ENCODE results near the gene MAPK8IP2. TPM values are rescaled to one million over a fixed set of nuclear protein-coding genes. Genes with fewer than 3 reads are reported as not detected.
"Not testable (repeated sequence)": the region's sequence is repeated elsewhere in the genome, so short reads cannot be mapped to it uniquely, and the experiment has no call there.

The MAPK8IP2 gene
- total RNA-seq, 1 donor from 2014 or later, result 0.29 TPM

DNA sequence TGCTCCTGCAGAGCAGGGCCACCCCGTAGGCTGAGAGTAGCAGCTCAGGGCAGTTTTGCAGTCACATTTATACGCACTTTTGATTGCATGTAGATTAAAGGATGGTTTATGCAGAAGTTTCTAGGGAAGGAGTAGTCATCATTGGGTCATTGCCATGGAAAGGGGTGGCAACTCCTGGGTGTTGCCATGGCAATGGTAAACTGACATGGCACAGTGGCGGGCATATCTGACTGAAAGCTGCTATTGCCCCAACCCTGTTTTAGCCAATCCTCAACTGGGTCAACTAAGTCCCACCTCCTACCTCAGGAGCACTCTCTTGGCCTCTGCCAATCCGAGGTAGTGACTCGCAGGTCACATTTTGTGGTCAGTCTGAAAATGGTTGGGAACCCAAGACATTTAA is 29.8 kb downstream of the MAPK8IP2 start:
- DNase-seq (ENCODE audit: extremely low read depth, low read depth, low spot score), result no peak

GRCh38 chr22:50633086-50633485 is 32.5 kb downstream of the MAPK8IP2 start:
- DNase-seq (ENCODE audit: extremely low read depth, low read depth, low spot score), result no peak

DNA sequence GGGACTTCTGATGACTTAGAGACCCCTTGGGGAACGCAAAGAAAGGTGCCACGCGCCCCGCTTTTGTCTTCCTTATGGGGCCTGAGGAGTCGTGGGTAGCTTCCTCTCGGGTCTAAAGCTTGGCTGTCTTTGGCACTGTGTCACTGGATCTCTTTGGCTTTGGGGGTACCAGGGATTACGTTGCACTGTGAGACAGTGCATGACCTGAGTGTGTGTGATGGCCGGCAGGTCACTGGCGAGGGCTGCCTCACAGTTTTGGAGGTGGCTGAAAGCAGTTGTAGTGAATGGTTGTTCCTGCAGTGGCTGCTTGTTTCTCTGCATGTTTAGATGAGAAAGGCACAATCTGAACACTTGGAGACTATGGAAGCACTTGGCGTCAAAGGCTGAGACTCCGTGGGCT is 33.2 kb downstream of the MAPK8IP2 start:
- DNase-seq (ENCODE audit: extremely low read depth, low read depth, low spot score), result no peak

- DNase-seq (ENCODE audit: extremely low read depth, low read depth, low spot score), result no peak
These were observed 35.0 kb downstream of the MAPK8IP2 start for GRCh38 chr22:50635591-50635990.

DNA sequence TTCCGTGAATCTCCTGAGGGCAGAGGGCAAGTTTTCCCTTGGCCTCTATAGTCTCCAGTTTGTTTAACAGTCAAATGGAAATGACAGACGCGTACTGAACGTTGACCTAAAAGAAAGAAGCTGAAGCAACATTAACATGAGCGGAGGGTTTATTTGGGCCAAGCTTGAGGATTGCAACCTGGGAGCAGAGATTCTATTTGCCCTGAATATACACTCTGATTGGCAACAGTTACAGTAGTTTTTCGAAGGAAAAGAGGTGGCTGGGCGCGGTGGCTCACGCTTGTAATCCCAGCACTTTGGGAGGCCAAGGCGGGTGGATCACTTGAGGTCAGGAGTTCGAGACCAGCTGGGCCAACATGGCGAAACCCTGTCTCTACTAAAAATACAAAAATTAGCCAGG is 39.7 kb downstream of the MAPK8IP2 start:
- DNase-seq (ENCODE audit: extremely low read depth, low read depth, low spot score), result not testable (repeated sequence)

GRCh38 chr22:50640857-50641647 is 40.5 kb downstream of the MAPK8IP2 start:
- no peak for DNase-seq (ENCODE audit: extremely low read depth, low read depth, low spot score)

DNA sequence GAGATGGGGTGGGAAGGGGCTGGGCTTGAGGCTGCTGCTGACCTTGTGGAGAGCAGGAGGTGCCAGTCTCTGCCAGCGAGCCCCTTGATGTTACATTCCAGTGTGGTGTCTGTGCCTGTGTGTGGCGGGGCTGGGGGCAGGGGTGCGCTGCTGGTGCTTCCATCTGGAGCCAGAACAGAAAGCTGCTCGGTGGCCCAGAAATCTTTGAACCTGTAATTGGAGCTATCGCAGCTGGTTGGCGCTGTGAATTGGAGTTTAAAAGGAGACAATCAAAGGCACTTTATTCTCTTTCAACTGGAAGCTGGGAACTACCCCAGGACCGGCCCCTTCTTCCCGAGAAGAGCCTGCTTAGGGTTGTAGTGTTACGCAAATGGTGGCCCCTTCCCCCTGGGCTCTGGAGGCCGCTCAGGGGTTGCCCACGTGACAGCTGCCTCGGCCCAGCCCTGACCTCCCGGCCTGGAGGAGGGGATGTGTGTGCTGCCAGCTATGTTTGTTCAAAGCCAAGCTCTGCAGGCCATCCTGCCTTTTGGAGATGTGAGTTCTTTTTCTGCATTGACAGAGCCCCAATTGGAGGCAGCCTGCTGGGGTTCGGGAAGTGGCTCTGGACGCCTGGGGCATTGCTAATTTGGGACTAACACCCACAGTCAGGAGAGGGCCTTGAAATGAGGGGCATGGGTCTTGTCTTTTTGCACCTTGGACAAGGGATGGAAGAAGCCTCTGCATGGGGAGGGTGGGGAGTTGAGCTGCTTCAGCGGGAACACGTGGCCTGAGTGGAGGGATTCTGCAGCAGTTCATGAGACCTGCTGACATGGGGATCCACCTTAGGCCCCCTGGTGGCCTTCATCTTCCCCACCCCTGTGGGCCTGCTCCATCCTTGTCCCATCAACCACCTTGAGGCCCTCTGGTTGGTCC is 41.4 kb downstream of the MAPK8IP2 start:
- DNase-seq (ENCODE audit: extremely low read depth, low read depth, low spot score), result no peak

DNA sequence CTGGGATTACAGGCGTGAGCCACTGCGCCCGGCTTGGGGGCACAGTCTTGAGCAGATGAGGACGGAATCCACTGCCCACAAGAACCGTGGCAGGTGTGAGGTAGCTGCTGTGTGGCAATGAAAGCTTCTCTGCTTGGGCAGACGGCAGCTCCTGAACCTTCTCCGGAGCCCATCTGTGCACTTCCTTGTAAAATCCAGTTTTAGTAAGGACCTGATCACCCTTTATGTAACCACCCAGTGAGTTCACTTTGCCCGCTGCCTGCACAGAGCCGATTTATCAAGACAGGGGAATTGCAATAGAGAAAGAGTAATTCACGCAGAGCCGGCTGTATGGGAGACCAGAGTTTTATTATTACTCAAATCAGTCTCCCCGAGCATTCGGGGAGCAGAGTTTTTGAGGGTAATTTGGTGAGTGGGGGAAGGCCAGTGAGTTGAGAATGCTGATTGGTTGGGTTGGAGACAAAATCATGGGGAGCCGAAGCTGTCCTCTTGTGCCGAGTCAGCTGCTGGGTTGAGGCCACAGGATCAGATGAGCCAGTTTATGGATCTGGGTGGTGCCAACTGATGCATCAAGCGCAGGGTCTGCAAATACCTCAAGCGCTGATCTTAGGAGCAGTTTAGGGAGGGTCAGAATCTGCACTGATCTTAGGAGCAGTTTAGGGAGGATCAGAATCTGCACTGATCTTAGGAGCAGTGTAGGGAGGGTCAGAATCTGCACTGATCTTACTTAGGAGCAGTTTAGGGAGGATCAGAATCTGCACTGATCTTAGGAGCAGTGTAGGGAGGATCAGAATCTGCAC is 42.6 kb downstream of the MAPK8IP2 start:
- not testable (repeated sequence) for DNase-seq (ENCODE audit: extremely low read depth, low read depth, low spot score)

- not testable (repeated sequence) for DNase-seq (ENCODE audit: extremely low read depth, low read depth, low spot score)
These were observed 43.2 kb downstream of the MAPK8IP2 start for GRCh38 chr22:50643821-50644101.

GRCh38 chr22:50653256-50653655 is 52.7 kb downstream of the MAPK8IP2 start:
- no peak for DNase-seq (ENCODE audit: extremely low read depth, low read depth, low spot score)

DNA sequence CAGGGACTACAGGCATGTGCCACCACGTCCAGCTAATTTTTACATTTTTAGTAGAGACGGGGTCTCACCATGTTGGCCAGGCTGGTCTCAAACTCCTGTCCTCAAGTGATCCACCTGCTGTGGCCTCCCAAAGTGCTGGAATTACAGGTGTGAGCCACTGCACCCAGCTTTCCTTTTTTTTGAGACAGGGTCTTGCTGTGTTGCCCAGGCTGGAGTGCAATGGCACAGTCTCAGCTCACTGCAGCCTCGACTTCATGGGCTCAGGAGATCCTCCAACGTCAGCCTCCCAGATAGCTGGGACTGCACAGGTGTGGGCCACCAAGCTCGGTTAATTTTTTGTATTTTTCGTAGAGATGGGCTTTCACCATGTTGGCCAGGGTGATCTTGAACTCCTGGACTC is 54.1 kb downstream of the MAPK8IP2 start:
- not testable (repeated sequence) for DNase-seq (ENCODE audit: extremely low read depth, low read depth, low spot score)

DNA sequence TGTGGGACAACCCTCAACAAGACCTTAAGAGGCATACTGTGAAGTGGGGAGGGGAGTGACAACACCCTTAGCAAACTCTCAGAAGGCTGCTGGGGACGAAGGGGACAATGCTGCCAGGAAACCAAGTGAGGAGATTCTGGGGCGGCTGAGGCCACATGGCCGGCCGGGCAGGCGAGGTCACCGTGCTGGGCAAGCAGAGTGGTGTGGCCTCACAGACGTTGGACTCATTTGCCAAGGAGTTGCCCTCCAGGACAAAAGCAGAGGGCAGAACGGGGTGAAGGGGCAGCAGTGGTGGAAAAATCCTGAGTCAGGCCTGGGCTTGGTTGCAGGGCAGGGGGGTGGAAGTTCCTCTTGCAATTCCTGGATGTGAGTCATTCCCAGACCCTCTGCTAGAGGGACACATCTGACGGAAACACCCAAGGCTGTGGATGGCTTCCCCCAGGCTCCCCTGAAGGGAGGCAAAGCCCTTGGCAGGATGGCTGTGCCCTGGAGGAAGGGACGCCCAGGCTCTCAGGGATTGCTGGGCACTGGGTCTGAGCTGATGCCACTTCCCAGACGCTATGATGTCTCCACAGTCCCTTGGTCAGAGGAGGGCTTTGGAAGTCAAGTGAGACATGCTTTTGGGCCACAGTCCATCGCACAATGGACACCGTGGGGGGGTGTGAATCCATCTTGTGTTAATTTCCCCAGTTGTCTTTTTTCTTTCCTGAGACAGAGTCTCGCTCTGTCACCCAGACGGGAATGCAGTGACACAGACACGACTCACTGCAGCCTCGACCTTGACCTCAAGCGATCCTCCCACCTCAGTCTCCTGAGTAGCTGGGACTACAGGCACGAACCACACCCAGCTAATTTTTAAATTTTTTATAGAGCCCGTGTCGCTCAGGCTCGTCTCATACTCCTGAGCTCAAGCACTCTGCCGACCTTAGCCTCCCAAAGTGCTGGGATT is 55.8 kb downstream of the MAPK8IP2 start:
- no peak for DNase-seq (ENCODE audit: extremely low read depth, low read depth, low spot score)

GRCh38 chr22:50657925-50658324 is 57.3 kb downstream of the MAPK8IP2 start:
- DNase-seq (ENCODE audit: extremely low read depth, low read depth, low spot score), result no peak

DNA sequence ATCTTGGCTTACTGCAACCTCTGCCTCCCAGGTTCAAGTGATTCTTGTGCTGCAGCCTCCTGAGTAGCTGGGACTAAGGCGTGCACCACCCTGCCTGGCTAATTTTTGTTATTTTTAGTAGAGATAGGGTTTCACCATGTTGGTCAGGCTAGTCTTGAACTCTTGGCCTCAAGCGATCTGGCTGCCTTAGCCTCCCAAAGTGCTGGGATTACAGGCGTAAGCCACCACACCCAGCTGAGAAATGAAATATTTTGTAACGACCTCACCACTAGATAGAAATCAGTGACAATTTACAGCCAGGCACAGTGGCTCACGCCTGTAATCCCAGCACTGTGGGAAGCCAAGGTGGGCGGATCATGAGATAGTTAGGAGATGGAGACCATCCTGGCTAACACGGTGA is 59.1 kb downstream of the MAPK8IP2 start:
- DNase-seq (ENCODE audit: extremely low read depth, low read depth, low spot score), result not testable (repeated sequence)

DNA sequence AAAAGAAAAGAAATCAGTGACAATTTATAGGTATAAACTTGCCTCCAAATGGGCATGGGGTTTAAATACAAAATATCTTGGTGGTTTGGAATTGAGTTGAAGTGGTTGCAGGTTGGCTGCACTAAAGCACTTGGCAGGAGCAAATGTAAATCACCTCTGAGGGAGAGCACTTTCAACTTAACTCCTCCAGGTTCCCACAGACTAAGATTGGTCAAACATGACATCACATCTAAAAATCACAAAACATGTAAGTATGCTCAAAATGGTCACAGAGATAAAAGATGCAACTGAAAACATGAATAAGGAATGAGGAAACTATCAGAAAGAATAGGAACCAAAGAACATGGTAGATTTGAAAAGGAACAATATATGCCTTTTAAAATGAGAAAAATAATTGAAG is 59.7 kb downstream of the MAPK8IP2 start:
- no peak for DNase-seq (ENCODE audit: extremely low read depth, low read depth, low spot score)

Other genes with a start within 250 kb of the MAPK8IP2 start
- gene SBF1, start 125.8 kb upstream of the MAPK8IP2 start, total RNA-seq, result 53.7 and 66.0 TPM in 2 replicates
- gene ADM2, start 119.2 kb upstream of the MAPK8IP2 start, total RNA-seq, result 3.1 and 5.4 TPM in 2 replicates
- not detected in 2 replicates for gene MIOX, start 113.9 kb upstream of the MAPK8IP2 start, total RNA-seq
- 82.2 and 93.8 TPM in 2 replicates for gene LMF2, start 93.1 kb upstream of the MAPK8IP2 start, total RNA-seq
- 20.9 and 30.9 TPM in 2 replicates for gene NCAPH2, start 92.6 kb upstream of the MAPK8IP2 start, total RNA-seq
- 2.6 and 7.3 TPM in 2 replicates for gene SCO2, start 75.2 kb upstream of the MAPK8IP2 start, total RNA-seq
- gene TYMP, start 70.8 kb upstream of the MAPK8IP2 start, total RNA-seq, result 11.3 and 23.9 TPM in 2 replicates
- gene KLHDC7B, start 54.9 kb upstream of the MAPK8IP2 start, total RNA-seq, result not detected in 2 replicates
- gene SYCE3, start 37.9 kb upstream of the MAPK8IP2 start, total RNA-seq, result 1.7 and 2.6 TPM in 2 replicates
- 10.7 TPM in 1 of 2 replicates, not detected in the other for gene CPT1B, start 22.4 kb upstream of the MAPK8IP2 start, total RNA-seq
- 42.7 and 60.4 TPM in 2 replicates for gene CHKB, start 17.9 kb upstream of the MAPK8IP2 start, total RNA-seq
- gene ARSA, start 27.4 kb downstream of the MAPK8IP2 start, total RNA-seq, result 59.4 and 73.5 TPM in 2 replicates
- 51.9 and 103 TPM in 2 replicates for gene SHANK3, start 72.0 kb downstream of the MAPK8IP2 start, total RNA-seq
- 0.76 TPM in 1 of 2 replicates, not detected in the other for gene ACR, start 137.4 kb downstream of the MAPK8IP2 start, total RNA-seq
- gene RABL2B, start 182.8 kb downstream of the MAPK8IP2 start, total RNA-seq, result 9.6 and 15.3 TPM in 2 replicates